IMR-90 (cell line): ENCODE results near the gene KCNC2. TPM values are rescaled to one million over a fixed set of nuclear protein-coding genes. Genes with fewer than 3 reads are reported as not detected.

Experiments used
- ATAC-seq: fragments of 200-7000 bp; cut with Tn5 transposase; 2 replicates; pipeline ENCODE4 v1.9.1; 2020; ENCODE audit warnings: low read depth, mild to moderate bottlenecking, moderate library complexity
- BruUV-seq: library from RNA; stranded (reverse); fragments of 400-500 nt; replicated peaks from 2 replicates; lab custom pipeline; 2021; lab: Mats Ljungman, UMichigan
- CTCF ChIA-PET: fragments of 300-600 bp; formaldehyde crosslinking; extraction: SDS; loops from one replicate; lab custom pipeline; 2021; ENCODE audit warnings: antibody characterized with exemption; lab: Yijun Ruan, JAX
- POLR2A ChIA-PET: fragments of 300-600 bp; sonication (Branson Sonifier 250); formaldehyde crosslinking; loops from one replicate; lab custom pipeline; 2022; ENCODE audit warnings: antibody characterized with exemption; ENCODE audit not compliant: unreplicated experiment; lab: Charles Lee
- DNase-seq: peaks from one replicate; pipeline ENCODE4 v3.0.0; 2013
- H2AFZ ChIP-seq: replicated peaks from 2 replicates; pipeline ENCODE3; 2013; ENCODE audit warnings: low read length, mild to moderate bottlenecking; ENCODE audit not compliant: poor library complexity
- H2AK5ac ChIP-seq: 2 replicates; pipeline ENCODE4 v1.6.1; 2013; ENCODE audit warnings: low read depth, low read length, inconsistent platforms
- H2AK9ac ChIP-seq: replicated peaks from 2 replicates; pipeline ENCODE3; 2013; ENCODE audit warnings: mild to moderate bottlenecking, low read depth, low read length, moderate library complexity; ENCODE audit not compliant: poor library complexity
- H2BK120ac ChIP-seq: 2 replicates; pipeline ENCODE4 v1.6.1; 2013; ENCODE audit warnings: low read depth, low read length, inconsistent platforms
- H2BK15ac ChIP-seq: 3 replicates; pipeline ENCODE4 v1.6.1; 2013; ENCODE audit warnings: low read depth, low read length, inconsistent platforms
- H2BK20ac ChIP-seq: 2 replicates; pipeline ENCODE4 v1.6.1; 2013; ENCODE audit warnings: low read depth, mild to moderate bottlenecking, inconsistent platforms, low read length, moderate library complexity
- H2BK5ac ChIP-seq: 2 replicates; pipeline ENCODE4 v1.6.1; 2013; ENCODE audit warnings: mild to moderate bottlenecking, low read depth, low read length, inconsistent platforms; ENCODE audit not compliant: poor library complexity, severe bottlenecking
- H3K14ac ChIP-seq: replicated peaks from 2 replicates; pipeline ENCODE4 v1.6.1; 2013; ENCODE audit warnings: low read depth, low read length, inconsistent platforms
- H3K18ac ChIP-seq: 2 replicates; pipeline ENCODE4 v1.6.1; 2013; ENCODE audit warnings: low read depth, low read length, control low read depth
- H3K23ac ChIP-seq: 2 replicates; pipeline ENCODE4 v1.6.1; 2013; ENCODE audit warnings: low read depth, low read length, inconsistent platforms
- H3K27ac ChIP-seq: 2 replicates; pipeline ENCODE4 v1.5.1; 2013; ENCODE audit warnings: mild to moderate bottlenecking, control low read depth, low read length; ENCODE audit not compliant: insufficient read depth
- H3K27me3 ChIP-seq: 2 replicates; pipeline ENCODE4 v1.6.1; 2013; ENCODE audit warnings: low read length; ENCODE audit not compliant: control insufficient read depth, insufficient read depth
- H3K36me3 ChIP-seq: 2 replicates; pipeline ENCODE4 v1.6.1; 2013; ENCODE audit warnings: low read length, mixed read lengths; ENCODE audit not compliant: control insufficient read depth, insufficient read depth
- H3K4ac ChIP-seq: 2 replicates; pipeline ENCODE4 v1.6.1; 2013; ENCODE audit warnings: low read depth, low read length, inconsistent platforms
- H3K4me1 ChIP-seq: 2 replicates; pipeline ENCODE4 v1.6.1; 2013; ENCODE audit warnings: low read length, mixed read lengths; ENCODE audit not compliant: control insufficient read depth, insufficient read depth
- H3K4me2 ChIP-seq: 2 replicates; pipeline ENCODE4 v1.6.1; 2013; ENCODE audit warnings: low read depth, mild to moderate bottlenecking, control low read depth, low read length, moderate library complexity
- H3K4me3 ChIP-seq: 2 replicates; pipeline ENCODE4 v1.5.1; 2013; ENCODE audit warnings: low read depth, mild to moderate bottlenecking, control low read depth, low read length, moderate library complexity; ENCODE audit not compliant: insufficient read depth
- H3K56ac ChIP-seq: 2 replicates; pipeline ENCODE4 v1.6.1; 2013; ENCODE audit warnings: low read length, inconsistent platforms; ENCODE audit not compliant: insufficient read depth; ENCODE audit errors: extremely low read depth
- H3K79me1 ChIP-seq, 2 experiments: 2 replicates each; pipeline ENCODE4 v1.6.1; 2013; ENCODE audit warnings: low read length in 2 of 2, inconsistent platforms in 1 of 2, low read depth in 1 of 2
- H3K9ac ChIP-seq: 2 replicates; pipeline ENCODE4 v1.6.1; 2013; ENCODE audit warnings: low read depth, low read length, control low read depth
- H3K9me1 ChIP-seq: 2 replicates; pipeline ENCODE4 v1.6.1; 2013; ENCODE audit warnings: low read length, inconsistent platforms; ENCODE audit not compliant: insufficient read depth
- H3K9me3 ChIP-seq: 2 replicates; pipeline ENCODE4 v1.6.1; 2013; ENCODE audit warnings: low read length; ENCODE audit not compliant: control insufficient read depth, insufficient read depth
- H4K20me1 ChIP-seq: 2 replicates; pipeline ENCODE4 v1.6.1; 2013; ENCODE audit warnings: low read length, inconsistent platforms; ENCODE audit not compliant: insufficient read depth
- H4K5ac ChIP-seq: 2 replicates; pipeline ENCODE4 v1.6.1; 2013; ENCODE audit warnings: mild to moderate bottlenecking, low read depth, low read length, control low read depth
- H4K8ac ChIP-seq, 2 experiments: 2 replicates each; pipeline ENCODE4 v1.6.1; 2013; ENCODE audit warnings: low read depth in 2 of 2, low read length in 2 of 2, control low read depth in 1 of 2, inconsistent platforms in 1 of 2
- H4K91ac ChIP-seq: 2 replicates; pipeline ENCODE4 v1.6.1; 2013; ENCODE audit warnings: low read depth, low read length, inconsistent platforms; ENCODE audit not compliant: insufficient read depth
- BHLHE40 ChIP-seq: fragments of 150-350 bp; IDR thresholded peaks from 2 replicates; pipeline ENCODE4 v1.6.1; 2016; ENCODE audit warnings: mild to moderate bottlenecking, low read depth, low read length
- CEBPB ChIP-seq: IDR thresholded peaks from 2 replicates; pipeline ENCODE4 v1.6.1; 2012; ENCODE audit warnings: low read depth, low read length, improper control_type of control experiment
- CHD1 ChIP-seq: IDR thresholded peaks from 2 replicates; pipeline ENCODE4 v1.6.1; 2012; ENCODE audit warnings: low read depth, low read length, improper control_type of control experiment
- CTCF ChIP-seq: conservative IDR thresholded peaks from 2 replicates; pipeline ENCODE4 v1.5.1; 2012; ENCODE audit warnings: mild to moderate bottlenecking, low read depth, low read length, improper control_type of control experiment
- ELK1 ChIP-seq: fragments of 150-350 bp; IDR thresholded peaks from 2 replicates; pipeline ENCODE4 v1.6.1; 2016; ENCODE audit warnings: low read depth, mild to moderate bottlenecking, low read length, moderate library complexity, borderline replicate concordance
- FOS ChIP-seq: fragments of 150-350 bp; IDR thresholded peaks from 2 replicates; pipeline ENCODE4 v1.6.1; 2016; ENCODE audit warnings: low read depth, low read length
- MAFK ChIP-seq: IDR thresholded peaks from 2 replicates; pipeline ENCODE4 v1.6.1; 2012; ENCODE audit warnings: low read depth, low read length, improper control_type of control experiment
- MAZ ChIP-seq: IDR thresholded peaks from 2 replicates; pipeline ENCODE4 v1.6.1; 2012; ENCODE audit warnings: low read depth, mild to moderate bottlenecking, low read length, improper control_type of control experiment, moderate library complexity, borderline replicate concordance
- MXI1 ChIP-seq: IDR thresholded peaks from 2 replicates; pipeline ENCODE4 v1.6.1; 2012; ENCODE audit warnings: low read depth, mild to moderate bottlenecking, low read length, moderate library complexity, borderline replicate concordance
- NFE2L2 ChIP-seq: fragments of 150-350 bp; IDR thresholded peaks from 2 replicates; pipeline ENCODE4 v1.6.1; 2016; ENCODE audit warnings: low read depth, mild to moderate bottlenecking, low read length
- POLR2A ChIP-seq: IDR thresholded peaks from 2 replicates; pipeline ENCODE4 v1.6.1; 2012; ENCODE audit warnings: mild to moderate bottlenecking, low read depth, low read length
- RAD21 ChIP-seq: IDR thresholded peaks from 2 replicates; pipeline ENCODE4 v1.6.1; 2012; ENCODE audit warnings: low read length, improper control_type of control experiment
- RCOR1 ChIP-seq: IDR thresholded peaks from 2 replicates; pipeline ENCODE4 v1.6.1; 2012; ENCODE audit warnings: mild to moderate bottlenecking, low read length, improper control_type of control experiment; ENCODE audit not compliant: insufficient replicate concordance
- RFX5 ChIP-seq: IDR thresholded peaks from 2 replicates; pipeline ENCODE4 v1.8.0; 2012; ENCODE audit warnings: low read depth, mild to moderate bottlenecking, low read length, moderate library complexity
- SMC3 ChIP-seq: fragments of 150-350 bp; IDR thresholded peaks from 2 replicates; pipeline ENCODE4 v1.6.1; 2016; ENCODE audit warnings: low read depth, mild to moderate bottlenecking, antibody characterized with exemption, low read length, moderate library complexity
- USF2 ChIP-seq: fragments of 150-350 bp; IDR thresholded peaks from 2 replicates; pipeline ENCODE4 v1.6.1; 2017; ENCODE audit warnings: mild to moderate bottlenecking, antibody characterized with exemption, low read length, low read depth
- WGBS, 2 experiments: methylation state at CpG; one replicate each; pipeline versions ENCODE4 v1.1.5 to v1.1.7; 2013; ENCODE audit warnings: missing lambda C conversion rate in 2 of 2; ENCODE audit not compliant: insufficient read length in 1 of 2; ENCODE audit errors: extremely low coverage in 2 of 2; 5-methylcytosine and 5-hydroxymethylcytosine counted together
- dilution Hi-C: fragments of 300-500 bp; cut with HindIII; formaldehyde crosslinking; loops from one replicate; pipeline ENCODE4 v1.14.3; 2018; ENCODE audit warnings: low sequenced_read_pairs; ENCODE audit not compliant: unreplicated experiment
- in situ Hi-C: fragments of 300-500 bp; cut with MboI; formaldehyde crosslinking; loops from 3 replicates; pipeline ENCODE4 v1.14.3; 2019; ENCODE audit warnings: low sequenced_read_pairs, inconsistent platforms, mixed read lengths
- intact Hi-C: fragments of 100-400 bp; cut with micrococcal nuclease; formaldehyde crosslinking; loops from 2 replicates; pipeline ENCODE4 v1.10.0; 2022
- polyA plus RNA-seq, 3 experiments: library from polyadenylated mRNA; depleted of rRNA; stranded (reverse); fragments of >200 nt; gene quantifications; 2 replicates each; pipeline ENCODE4 v1.2.3, GENCODE V29; 2012; ENCODE audit warnings: low replicate concordance in 1 of 3
- total RNA-seq: library from RNA; depleted of rRNA; stranded (reverse); fragments of >200 nt; gene quantifications from 2 replicates; pipeline ENCODE4 v1.2.3, GENCODE V29; 2012

Gene KCNC2
- total and polyA plus RNA-seq, 2 of the 4 experiments (the other 2 are of a cell fraction) = not detected

GRCh38 chr12:75042125-75042524 lies 167.5 kb downstream of the KCNC2 start:
- BruUV-seq = no TSS peak
- Histone ChIP-seq H3K14ac (no peak overlapping the region), H3K4ac (no peak overlapping the region), H2AFZ (no peak overlapping the region), H2BK120ac (no peak overlapping the region), H4K20me1 (no peaks in the 10 kb centered on the region), H3K56ac (no peak overlapping the region), H4K91ac (no peak overlapping the region), H2BK20ac (no peak overlapping the region), H3K9me1 (no peaks in the 10 kb centered on the region), H3K18ac (no peak overlapping the region), H3K36me3 (no peaks in the 10 kb centered on the region), H2AK9ac (no peak overlapping the region), H4K8ac (no peak overlapping the region), H3K9me3 (no peaks in the 10 kb centered on the region), H3K27me3 (no peaks in the 10 kb centered on the region), H3K4me2 (no peak overlapping the region), H2BK15ac (no peak overlapping the region), H3K27ac (no peak overlapping the region), H3K4me1 (no peaks in the 10 kb centered on the region), H3K9ac (no peak overlapping the region), H3K23ac (no peak overlapping the region), H4K5ac (no peak overlapping the region), H2AK5ac (no peak overlapping the region), H3K4me3 (no peak overlapping the region), H2BK5ac (no peak overlapping the region), H3K79me1 (no peaks in the 10 kb centered on the region)
- POLR2A ChIA-PET = no interaction called here
- no peak for ATAC-seq
- TF ChIP-seq SMC3 = no peak
- no peak for TF ChIP-seq MAZ
- no peak for TF ChIP-seq BHLHE40
- TF ChIP-seq MAFK = no peak
- TF ChIP-seq CEBPB = no peak
- TF ChIP-seq RCOR1 = no peak
- TF ChIP-seq POLR2A = no peak
- no peak for TF ChIP-seq CTCF
- no peak for TF ChIP-seq MXI1
- no peak for TF ChIP-seq USF2
- TF ChIP-seq RAD21 = no peak
- no peak for TF ChIP-seq ELK1
- TF ChIP-seq NFE2L2 = no peak
- no peak for TF ChIP-seq CHD1
- no peak for TF ChIP-seq FOS
- no peak for TF ChIP-seq RFX5
- intact Hi-C loops = no loop called here
- in situ Hi-C loops = no loop called here
- DNase-seq = no peak
- WGBS, 2 experiments = 41% methylated on average over 2 of the region's 2 CpGs; no CpG with 5 or more reads in 1 of the 2 experiments
- dilution Hi-C loops = no loop called here
- CTCF ChIA-PET = no interaction called here
